Measurements from ENCODE around the gene PAPPA2. TPM values are rescaled to one million over a fixed set of nuclear protein-coding genes. Genes with fewer than 3 reads are reported as not detected.

The PAPPA2 gene
- total RNA-seq, 4 donors from 2014 or later, result 0.75 to 17.5 (median 1.3) TPM

- TF ChIP-seq CTCF (IDR thresholded peaks at IDR 0.05; ENCODE audit: low read depth), result no peak
Measured at GRCh38 chr1:176888471-176889032, 425.6 kb downstream of the PAPPA2 start.

DNA sequence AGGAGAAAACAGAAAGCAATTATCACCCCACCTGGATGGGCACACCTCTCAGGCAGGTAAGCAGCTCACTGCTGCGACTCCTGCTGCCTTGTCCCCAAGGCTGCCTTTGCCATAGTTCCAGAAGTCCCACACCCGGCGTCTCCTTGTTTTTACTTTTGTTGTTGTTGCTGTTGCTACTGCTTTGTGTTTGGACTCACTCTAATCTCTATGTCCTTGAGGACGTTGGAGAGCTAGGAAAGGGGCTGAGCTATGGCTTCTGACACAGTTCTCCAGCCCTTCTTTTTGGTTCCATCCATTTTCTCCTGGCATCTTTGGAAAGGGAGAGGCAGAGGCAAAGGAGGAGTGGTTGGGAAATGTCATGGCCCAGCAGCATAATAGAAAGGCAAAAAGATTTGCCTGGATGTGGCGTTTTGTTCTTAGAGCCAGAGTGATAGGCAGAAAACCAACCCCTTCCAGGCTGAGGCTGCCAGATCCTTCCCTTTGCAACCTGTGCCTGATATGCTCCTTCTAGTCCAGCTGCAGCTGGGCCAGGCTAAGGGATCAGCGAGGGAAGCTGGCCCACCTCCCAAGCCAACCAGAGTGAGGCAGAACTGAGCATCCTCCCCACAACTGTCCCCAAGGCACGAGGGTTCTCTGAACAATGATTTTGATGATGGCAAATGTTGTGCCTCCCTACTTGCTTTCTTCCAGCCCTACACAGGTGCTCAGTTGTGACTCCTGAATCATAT is 430.8 kb downstream of the PAPPA2 start:
- no peak for TF ChIP-seq CTCF (IDR thresholded peaks at IDR 0.05; ENCODE audit: low read depth)

- no peak for TF ChIP-seq CTCF (IDR thresholded peaks at IDR 0.05; ENCODE audit: low read depth)
Measured at GRCh38 chr1:176894450-176894849, 431.5 kb downstream of the PAPPA2 start.
